ENCODE data around the gene HAVCR1.

DNA sequence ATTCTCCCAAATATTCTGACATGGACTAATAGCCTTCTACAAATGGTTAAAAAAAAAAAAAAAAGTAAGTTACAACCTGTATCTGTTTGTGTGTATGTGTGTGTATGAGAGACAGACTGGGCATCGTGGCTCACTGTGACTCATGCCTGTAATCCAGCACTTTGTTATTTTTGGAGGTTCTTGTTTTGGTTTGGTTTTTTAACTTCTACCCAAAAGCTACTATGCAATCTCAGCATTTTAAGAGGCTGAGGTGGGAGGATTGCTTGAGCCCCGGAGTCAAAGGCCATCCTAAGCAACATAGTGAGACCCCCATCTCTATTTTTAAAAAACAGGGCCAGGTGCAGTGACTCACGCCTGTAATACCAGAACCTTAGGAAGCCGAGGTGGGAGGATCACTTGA lies 17.6 kb upstream of the HAVCR1 start:
- TF ChIP-seq, protein P1, sequence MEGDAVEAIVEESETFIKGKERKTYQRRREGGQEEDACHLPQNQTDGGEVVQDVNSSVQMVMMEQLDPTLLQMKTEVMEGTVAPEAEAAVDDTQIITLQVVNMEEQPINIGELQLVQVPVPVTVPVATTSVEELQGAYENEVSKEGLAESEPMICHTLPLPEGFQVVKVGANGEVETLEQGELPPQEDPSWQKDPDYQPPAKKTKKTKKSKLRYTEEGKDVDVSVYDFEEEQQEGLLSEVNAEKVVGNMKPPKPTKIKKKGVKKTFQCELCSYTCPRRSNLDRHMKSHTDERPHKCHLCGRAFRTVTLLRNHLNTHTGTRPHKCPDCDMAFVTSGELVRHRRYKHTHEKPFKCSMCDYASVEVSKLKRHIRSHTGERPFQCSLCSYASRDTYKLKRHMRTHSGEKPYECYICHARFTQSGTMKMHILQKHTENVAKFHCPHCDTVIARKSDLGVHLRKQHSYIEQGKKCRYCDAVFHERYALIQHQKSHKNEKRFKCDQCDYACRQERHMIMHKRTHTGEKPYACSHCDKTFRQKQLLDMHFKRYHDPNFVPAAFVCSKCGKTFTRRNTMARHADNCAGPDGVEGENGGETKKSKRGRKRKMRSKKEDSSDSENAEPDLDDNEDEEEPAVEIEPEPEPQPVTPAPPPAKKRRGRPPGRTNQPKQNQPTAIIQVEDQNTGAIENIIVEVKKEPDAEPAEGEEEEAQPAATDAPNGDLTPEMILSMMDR (optimal IDR thresholded peaks at IDR 0.05 in 1 of 3, IDR thresholded peaks at IDR 0.05 in 1 of 3, conservative IDR thresholded peaks at IDR 0.05 in 1 of 3; ENCODE audit: extremely low read depth in 1 of 3, insufficient read depth in 2 of 3, low read length in 3 of 3), result no peak
- TF ChIP-seq EZH2 (IDR thresholded peaks at IDR 0.05; ENCODE audit: low read length), result no peak
